ENCODE measurements around the gene WTAP.
"Not testable (repeated sequence)": the region's sequence is repeated elsewhere in the genome, so short reads cannot be mapped to it uniquely, and the experiment has no call there.

Gene WTAP

DNA sequence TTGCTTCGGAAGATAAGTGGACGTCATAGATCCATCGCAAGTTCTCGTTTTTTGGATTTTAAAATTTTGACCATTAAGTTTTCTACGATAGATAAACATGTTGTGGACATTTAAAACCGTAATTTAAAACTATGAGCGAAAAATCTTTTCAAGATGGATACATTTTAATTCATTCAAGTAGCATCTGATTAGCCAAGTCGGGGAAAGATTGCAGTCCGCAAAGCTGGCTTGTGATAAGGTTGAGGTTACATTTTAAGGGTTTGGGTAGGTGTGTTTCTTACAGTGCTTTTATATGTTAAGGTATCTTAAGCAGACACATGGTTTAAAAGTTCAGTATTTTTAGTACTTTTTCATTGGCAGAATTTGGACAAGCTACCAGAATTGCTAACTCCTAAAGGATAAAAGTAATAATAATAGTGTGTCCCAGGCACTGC lies 1.2 kb downstream of the WTAP start:
- H3K4me3 Mint-ChIP-seq = peak overlapping the region; percentile 86
- H3K9me3 Mint-ChIP-seq = no peaks in the 10 kb centered on the region
- H3K27ac Mint-ChIP-seq = peak overlapping the region; percentile 91
- no peak for DNase-seq (ENCODE audit: low spot score)
- H3K4me1 Mint-ChIP-seq (ENCODE audit: low read depth) = peaks cover 38% of the 10 kb centered on the region
- H3K36me3 Mint-ChIP-seq (ENCODE audit: low read depth) = peaks cover 40% of the 10 kb centered on the region
- no peaks in the 10 kb centered on the region for H3K27me3 Mint-ChIP-seq (ENCODE audit: low read depth)

GRCh38 chr6:159729598-159730331 lies 2.5 kb downstream of the WTAP start:
- peak overlapping the region; percentile 86 for H3K4me3 Mint-ChIP-seq
- H3K27ac Mint-ChIP-seq = peak overlapping the region; percentile 49
- DNase-seq (ENCODE audit: low spot score) = no peak
- H3K4me1 Mint-ChIP-seq (ENCODE audit: low read depth) = peaks cover 38% of the 10 kb centered on the region
- H3K36me3 Mint-ChIP-seq (ENCODE audit: low read depth) = peaks cover 33% of the 10 kb centered on the region
- H3K27me3 Mint-ChIP-seq (ENCODE audit: low read depth) = no peaks in the 10 kb centered on the region
- no peaks in the 10 kb centered on the region for H3K9me3 Mint-ChIP-seq

- Mint-ChIP-seq H3K27ac (no peak overlapping the region), H3K9me3 (no peaks in the 10 kb centered on the region), H3K4me3 (peak overlapping the region; percentile 59), H3K36me3 (ENCODE audit: low read depth) (peaks cover 33% of the 10 kb centered on the region), H3K4me1 (ENCODE audit: low read depth) (peaks cover 34% of the 10 kb centered on the region), H3K27me3 (ENCODE audit: low read depth) (no peaks in the 10 kb centered on the region)
- DNase-seq (ENCODE audit: low spot score) = no peak
Observed at GRCh38 chr6:159730332-159730676, 3.0 kb downstream of the WTAP start.

GRCh38 chr6:159732550-159732949 lies 5.2 kb downstream of the WTAP start:
- not testable (repeated sequence) for H3K27ac Mint-ChIP-seq; DNase-seq (ENCODE audit: low spot score); H3K27me3 Mint-ChIP-seq (ENCODE audit: low read depth); H3K9me3 Mint-ChIP-seq; H3K4me3 Mint-ChIP-seq
- H3K4me1 Mint-ChIP-seq (ENCODE audit: low read depth) = peaks cover 27% of the 10 kb centered on the region
- peaks cover 28% of the 10 kb centered on the region for H3K36me3 Mint-ChIP-seq (ENCODE audit: low read depth)

GRCh38 chr6:159733395-159733794 lies 6.1 kb downstream of the WTAP start:
- not testable (repeated sequence) for H3K27ac Mint-ChIP-seq

DNA sequence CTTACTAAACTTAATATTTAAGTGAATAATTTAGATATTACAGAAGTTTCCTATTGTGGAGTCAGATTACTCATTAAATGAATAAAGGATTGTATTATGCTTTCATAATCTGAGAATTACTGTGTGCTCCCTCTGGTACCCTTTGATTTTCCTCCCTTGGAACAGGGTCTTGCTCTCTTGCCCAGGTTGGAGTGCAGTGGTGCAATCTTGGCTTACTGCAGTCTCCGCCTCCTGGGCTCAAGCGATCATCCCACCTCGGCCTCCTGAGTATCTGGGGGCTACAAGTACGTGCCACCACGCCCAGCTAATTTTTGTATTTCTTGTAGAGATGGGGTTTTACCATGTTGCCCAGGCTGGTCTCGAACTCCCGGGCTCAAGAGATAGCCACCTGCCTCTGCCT lies 9.6 kb downstream of the WTAP start:
- Mint-ChIP-seq H3K4me1 (ENCODE audit: low read depth) (peaks cover 15% of the 10 kb centered on the region), H3K9me3 (no peaks in the 10 kb centered on the region), H3K27me3 (ENCODE audit: low read depth) (no peaks in the 10 kb centered on the region), H3K4me3 (no peak overlapping the region), H3K36me3 (ENCODE audit: low read depth) (peaks cover 25% of the 10 kb centered on the region), H3K27ac (no peak overlapping the region)
- no peak for DNase-seq (ENCODE audit: low spot score)

More at GRCh38 chr6:159733395-159733794, 6.1 kb downstream of the WTAP start:
- H3K9me3 Mint-ChIP-seq; H3K27me3 Mint-ChIP-seq (ENCODE audit: low read depth); H3K4me3 Mint-ChIP-seq; DNase-seq (ENCODE audit: low spot score): not testable (repeated sequence)
- peaks cover 30% of the 10 kb centered on the region for H3K36me3 Mint-ChIP-seq (ENCODE audit: low read depth)
- peaks cover 33% of the 10 kb centered on the region for H3K4me1 Mint-ChIP-seq (ENCODE audit: low read depth)

DNA sequence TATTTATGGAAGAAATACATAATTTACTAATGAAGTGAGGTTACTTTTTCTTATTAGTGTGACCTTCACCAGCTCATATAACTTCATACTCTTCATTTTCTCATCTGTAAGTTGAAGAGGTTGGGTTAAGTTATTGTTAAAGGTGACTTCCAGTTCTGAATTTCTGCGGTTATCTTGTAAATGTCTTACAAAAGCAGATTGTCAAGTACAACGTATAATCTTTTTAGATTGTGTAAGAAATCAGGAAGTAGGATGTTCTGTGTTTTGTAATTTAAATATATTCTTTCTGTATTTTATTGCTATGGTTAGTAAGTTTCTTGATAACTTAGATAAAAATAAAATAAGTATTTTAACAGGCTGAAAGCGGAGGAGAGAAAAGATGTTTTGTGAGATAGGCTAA lies 12.0 kb downstream of the WTAP start:
- no peak for DNase-seq (ENCODE audit: low spot score)
- no peak overlapping the region for H3K27ac Mint-ChIP-seq
- H3K4me3 Mint-ChIP-seq = no peak overlapping the region
- H3K9me3 Mint-ChIP-seq = no peaks in the 10 kb centered on the region
- peaks cover 39% of the 10 kb centered on the region for H3K36me3 Mint-ChIP-seq (ENCODE audit: low read depth)
- H3K27me3 Mint-ChIP-seq (ENCODE audit: low read depth) = no peaks in the 10 kb centered on the region
- peaks cover 12% of the 10 kb centered on the region for H3K4me1 Mint-ChIP-seq (ENCODE audit: low read depth)

- Mint-ChIP-seq H3K4me3 (no peak overlapping the region), H3K27me3 (ENCODE audit: low read depth) (no peaks in the 10 kb centered on the region), H3K36me3 (ENCODE audit: low read depth) (peaks cover 57% of the 10 kb centered on the region), H3K27ac (no peak overlapping the region), H3K4me1 (ENCODE audit: low read depth) (peaks cover 16% of the 10 kb centered on the region), H3K9me3 (no peaks in the 10 kb centered on the region)
- no peak for DNase-seq (ENCODE audit: low spot score)
Observed at GRCh38 chr6:159742165-159742564, 14.9 kb downstream of the WTAP start.

GRCh38 chr6:159745081-159745480 lies 17.8 kb downstream of the WTAP start:
- H3K27ac Mint-ChIP-seq = no peak overlapping the region

DNA sequence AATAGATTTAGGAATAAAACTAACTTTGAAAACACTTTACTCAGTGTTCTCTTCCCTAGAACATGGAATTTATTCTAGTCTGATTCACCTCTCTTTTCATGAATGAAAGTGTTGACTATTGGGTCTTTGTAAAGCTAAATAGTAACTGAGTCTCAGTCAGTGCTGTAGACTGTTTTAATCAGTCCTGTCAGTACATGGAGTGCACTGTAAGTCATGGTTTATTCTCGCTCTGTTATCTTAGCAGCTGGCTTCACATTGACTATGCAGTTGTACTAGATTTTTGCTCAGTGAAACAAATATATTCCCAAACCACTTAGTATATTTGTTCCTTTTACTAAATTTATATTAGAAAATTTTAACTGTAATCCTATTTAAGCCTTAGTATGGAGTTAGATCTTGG lies 19.5 kb downstream of the WTAP start:
- H3K4me1 Mint-ChIP-seq (ENCODE audit: low read depth) = peaks cover 6% of the 10 kb centered on the region
- H3K27me3 Mint-ChIP-seq (ENCODE audit: low read depth) = no peaks in the 10 kb centered on the region
- H3K9me3 Mint-ChIP-seq = no peaks in the 10 kb centered on the region
- no peak overlapping the region for H3K27ac Mint-ChIP-seq
- DNase-seq (ENCODE audit: low spot score) = no peak
- H3K4me3 Mint-ChIP-seq = no peak overlapping the region
- peaks cover 67% of the 10 kb centered on the region for H3K36me3 Mint-ChIP-seq (ENCODE audit: low read depth)

More at GRCh38 chr6:159745081-159745480, 17.8 kb downstream of the WTAP start:
- Mint-ChIP-seq H3K4me1 (ENCODE audit: low read depth) (peaks cover 10% of the 10 kb centered on the region), H3K9me3 (no peaks in the 10 kb centered on the region), H3K4me3 (no peak overlapping the region), H3K27me3 (ENCODE audit: low read depth) (no peaks in the 10 kb centered on the region), H3K36me3 (ENCODE audit: low read depth) (peaks cover 73% of the 10 kb centered on the region)
- DNase-seq (ENCODE audit: low spot score) = no peak

- peaks cover 65% of the 10 kb centered on the region for H3K36me3 Mint-ChIP-seq (ENCODE audit: low read depth)
- not testable (repeated sequence) for H3K9me3 Mint-ChIP-seq; H3K27ac Mint-ChIP-seq; H3K4me1 Mint-ChIP-seq (ENCODE audit: low read depth); H3K27me3 Mint-ChIP-seq (ENCODE audit: low read depth); DNase-seq (ENCODE audit: low spot score); H3K4me3 Mint-ChIP-seq
Observed at GRCh38 chr6:159748127-159748526, 20.8 kb downstream of the WTAP start.

GRCh38 chr6:159751448-159751847 lies 24.1 kb downstream of the WTAP start:
- no peaks in the 10 kb centered on the region for H3K27me3 Mint-ChIP-seq (ENCODE audit: low read depth)
- no peak overlapping the region for H3K4me3 Mint-ChIP-seq
- H3K9me3 Mint-ChIP-seq = no peaks in the 10 kb centered on the region
- DNase-seq (ENCODE audit: low spot score) = no peak
- peaks cover 60% of the 10 kb centered on the region for H3K36me3 Mint-ChIP-seq (ENCODE audit: low read depth)
- H3K27ac Mint-ChIP-seq = no peak overlapping the region
- peaks cover 5% of the 10 kb centered on the region for H3K4me1 Mint-ChIP-seq (ENCODE audit: low read depth)

- peaks cover 64% of the 10 kb centered on the region for H3K36me3 Mint-ChIP-seq (ENCODE audit: low read depth)
Observed at GRCh38 chr6:159753081-159753872, 26.0 kb downstream of the WTAP start.

GRCh38 chr6:159754401-159754800 lies 27.1 kb downstream of the WTAP start:
- Mint-ChIP-seq H3K36me3 (ENCODE audit: low read depth) (peaks cover 58% of the 10 kb centered on the region), H3K4me1 (ENCODE audit: low read depth) (peaks cover 14% of the 10 kb centered on the region), H3K27ac (no peak overlapping the region), H3K27me3 (ENCODE audit: low read depth) (no peaks in the 10 kb centered on the region), H3K9me3 (no peaks in the 10 kb centered on the region), H3K4me3 (no peak overlapping the region)
- DNase-seq (ENCODE audit: low spot score) = no peak

More at GRCh38 chr6:159753081-159753872, 26.0 kb downstream of the WTAP start:
- H3K9me3 Mint-ChIP-seq = no peaks in the 10 kb centered on the region
- DNase-seq (ENCODE audit: low spot score) = no peak
- peaks cover 9% of the 10 kb centered on the region for H3K4me1 Mint-ChIP-seq (ENCODE audit: low read depth)
- H3K27me3 Mint-ChIP-seq (ENCODE audit: low read depth) = no peaks in the 10 kb centered on the region
- peak overlapping the region; percentile 5 for H3K27ac Mint-ChIP-seq
- H3K4me3 Mint-ChIP-seq = no peak overlapping the region

All from T-helper 2 cell treated with Interferon-gamma antibody and Interleukin-4, amounts not matched to agents 5 μg/mL and 100 μg/mL, for 36 hours (primary cell).